WI38 (cell line): ENCODE data around the gene PCDH10.
"Not testable (repeated sequence)": the region's sequence is repeated elsewhere in the genome, so short reads cannot be mapped to it uniquely, and the experiment has no call there.

Experiments
- H3K4me3 ChIP-seq: 2 replicates; pipeline ENCODE4 v1.5.1; 2011; ENCODE audit warnings: low read depth, mild to moderate bottlenecking, control low read depth, low read length
- TF ChIP-seq, protein P1 (sequence below): IDR thresholded peaks from 2 replicates; pipeline ENCODE4 v1.5.1; 2012; ENCODE audit warnings: low read depth, mild to moderate bottlenecking, control low read depth, low read length

Gene PCDH10

DNA sequence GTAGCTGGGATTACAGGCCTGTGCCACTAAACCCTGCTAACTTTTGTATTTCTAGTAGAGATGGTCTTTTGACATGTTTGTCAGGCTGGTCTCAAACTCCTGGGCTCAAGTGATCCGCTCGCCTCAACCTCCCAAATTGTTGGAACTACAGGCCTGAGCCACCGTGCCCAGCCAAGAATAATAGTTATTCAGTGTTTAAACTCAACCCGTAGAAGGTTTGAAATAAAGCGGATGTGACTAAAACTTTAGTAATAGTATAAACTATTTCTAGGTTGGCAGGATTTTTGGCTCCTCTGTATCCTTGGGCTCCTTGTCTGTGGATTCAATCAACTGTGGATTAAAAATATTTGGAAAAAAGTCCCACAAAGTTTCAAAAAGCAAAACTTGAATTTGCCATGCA, 37.8 kb downstream of the PCDH10 start:
- H3K4me3 ChIP-seq: no peak overlapping the region
- TF ChIP-seq, protein P1, sequence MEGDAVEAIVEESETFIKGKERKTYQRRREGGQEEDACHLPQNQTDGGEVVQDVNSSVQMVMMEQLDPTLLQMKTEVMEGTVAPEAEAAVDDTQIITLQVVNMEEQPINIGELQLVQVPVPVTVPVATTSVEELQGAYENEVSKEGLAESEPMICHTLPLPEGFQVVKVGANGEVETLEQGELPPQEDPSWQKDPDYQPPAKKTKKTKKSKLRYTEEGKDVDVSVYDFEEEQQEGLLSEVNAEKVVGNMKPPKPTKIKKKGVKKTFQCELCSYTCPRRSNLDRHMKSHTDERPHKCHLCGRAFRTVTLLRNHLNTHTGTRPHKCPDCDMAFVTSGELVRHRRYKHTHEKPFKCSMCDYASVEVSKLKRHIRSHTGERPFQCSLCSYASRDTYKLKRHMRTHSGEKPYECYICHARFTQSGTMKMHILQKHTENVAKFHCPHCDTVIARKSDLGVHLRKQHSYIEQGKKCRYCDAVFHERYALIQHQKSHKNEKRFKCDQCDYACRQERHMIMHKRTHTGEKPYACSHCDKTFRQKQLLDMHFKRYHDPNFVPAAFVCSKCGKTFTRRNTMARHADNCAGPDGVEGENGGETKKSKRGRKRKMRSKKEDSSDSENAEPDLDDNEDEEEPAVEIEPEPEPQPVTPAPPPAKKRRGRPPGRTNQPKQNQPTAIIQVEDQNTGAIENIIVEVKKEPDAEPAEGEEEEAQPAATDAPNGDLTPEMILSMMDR: no peak

DNA sequence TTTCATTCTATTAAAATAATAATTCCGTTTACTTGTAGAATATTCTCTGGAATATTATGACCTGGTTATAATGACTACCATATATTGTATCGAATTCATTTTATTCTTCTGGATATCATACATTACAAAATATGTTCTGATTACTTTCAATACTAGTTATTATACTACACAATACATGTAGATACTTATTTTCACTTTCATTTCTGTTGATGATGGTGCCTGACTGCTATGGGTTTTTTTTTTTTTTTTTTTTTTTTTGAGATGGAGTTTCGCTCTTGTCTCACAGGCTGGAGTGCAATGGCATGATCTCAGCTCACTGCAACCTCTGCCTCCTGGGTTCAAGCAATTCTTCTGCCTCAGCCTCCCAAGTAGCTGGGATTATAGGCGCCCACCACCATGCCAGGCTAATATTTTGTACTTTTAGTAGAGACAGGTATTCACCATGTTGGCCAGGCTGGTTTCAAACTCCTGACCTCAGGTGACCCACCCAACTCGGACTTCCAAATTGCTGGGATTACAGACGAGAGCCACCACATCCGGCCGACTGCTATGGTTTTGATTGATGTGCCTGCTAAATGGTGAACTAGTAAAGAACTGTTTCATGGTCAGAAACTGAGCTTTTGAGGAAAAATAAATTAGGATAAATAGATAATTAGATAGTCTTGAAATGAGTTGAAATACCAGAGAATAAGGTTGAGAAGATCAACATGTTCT, 39.5 kb downstream of the PCDH10 start:
- TF ChIP-seq, protein P1: no peak
- no peak overlapping the region for H3K4me3 ChIP-seq

DNA sequence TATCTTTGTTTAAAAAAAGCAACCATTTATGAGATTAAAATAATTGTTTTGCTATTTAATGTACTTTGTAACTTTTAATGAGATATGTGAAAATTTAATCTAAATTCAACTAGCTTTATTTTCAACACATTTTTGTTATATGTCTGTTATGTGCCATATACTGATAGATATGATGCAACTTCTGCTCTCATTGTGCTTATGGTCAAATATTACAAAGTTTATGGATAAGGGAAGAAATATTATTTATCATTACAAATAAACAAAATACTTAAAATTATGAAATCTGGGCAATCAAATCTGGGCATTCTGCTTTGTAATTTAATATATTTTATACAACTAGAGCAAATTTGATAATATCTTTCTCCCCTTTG, 40.0 kb downstream of the PCDH10 start:
- no peak overlapping the region for H3K4me3 ChIP-seq
- TF ChIP-seq, protein P1: no peak

DNA sequence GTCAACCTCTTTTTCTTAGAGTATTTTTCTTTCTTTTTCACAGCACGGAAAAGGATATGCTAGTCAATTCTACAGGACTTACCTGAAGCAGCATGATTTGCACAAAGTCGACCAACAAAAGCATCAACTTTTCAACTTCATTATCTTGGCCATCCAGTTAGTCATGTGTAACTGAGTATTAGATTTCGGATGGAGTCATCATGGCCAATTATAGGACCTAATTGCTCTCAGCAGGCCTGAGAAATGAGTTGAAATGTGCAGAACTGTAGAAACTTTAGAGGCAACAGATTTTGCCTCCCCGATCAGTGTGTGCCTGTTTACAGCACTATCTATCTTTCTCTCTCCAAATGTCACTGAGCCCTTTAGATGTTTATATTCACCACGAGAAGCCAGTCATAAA, 41.0 kb downstream of the PCDH10 start:
- no peak overlapping the region for H3K4me3 ChIP-seq
- TF ChIP-seq, protein P1: no peak

DNA sequence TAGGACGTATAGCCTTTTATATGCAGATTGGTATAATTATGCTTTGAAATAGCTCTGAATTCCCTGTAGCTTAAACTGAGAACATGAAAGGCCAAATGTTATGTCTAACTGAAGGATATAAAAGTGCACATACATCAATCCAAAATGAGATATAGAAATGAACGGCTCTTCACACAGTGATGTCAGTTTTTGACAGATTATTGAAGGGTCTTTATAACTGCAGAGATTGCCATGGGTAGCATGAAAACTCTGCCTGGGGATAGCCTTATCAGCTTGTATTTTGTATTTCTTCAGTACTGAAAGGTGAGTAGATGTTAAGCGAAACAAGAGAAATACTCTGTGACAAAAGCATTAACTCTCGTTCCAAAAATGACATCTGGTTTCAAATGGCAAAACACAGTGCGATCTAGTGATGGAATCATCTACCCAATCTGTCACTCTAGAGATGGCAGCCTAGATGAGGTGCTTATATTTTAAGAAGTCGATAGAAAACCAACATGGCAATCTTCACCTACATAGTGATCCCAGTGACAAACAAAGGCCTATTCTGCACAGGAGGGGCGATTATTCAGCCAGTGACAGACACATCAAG, 59.7 kb downstream of the PCDH10 start:
- no peak overlapping the region for H3K4me3 ChIP-seq
- TF ChIP-seq, protein P1: no peak

DNA sequence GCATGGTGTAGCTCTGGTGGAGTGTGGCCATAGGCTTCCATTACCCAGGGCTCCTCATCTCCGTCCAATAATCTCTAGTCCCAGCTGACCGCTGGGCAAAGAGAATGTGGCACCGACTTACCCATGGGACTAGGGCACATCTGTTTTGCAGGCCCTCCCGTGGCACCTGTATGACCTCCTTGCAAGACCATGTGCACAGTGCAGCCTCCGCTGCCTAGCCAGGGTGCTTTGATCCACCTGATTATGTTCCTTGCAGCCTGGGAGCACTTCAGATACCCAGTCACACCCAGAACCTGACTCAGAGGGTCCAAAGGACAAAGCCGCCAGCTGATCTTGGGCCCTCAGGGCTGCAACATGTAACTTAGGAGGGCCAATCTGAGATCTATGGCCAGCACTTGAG, 84.8 kb downstream of the PCDH10 start:
- no peak overlapping the region for H3K4me3 ChIP-seq
- TF ChIP-seq, protein P1: no peak

DNA sequence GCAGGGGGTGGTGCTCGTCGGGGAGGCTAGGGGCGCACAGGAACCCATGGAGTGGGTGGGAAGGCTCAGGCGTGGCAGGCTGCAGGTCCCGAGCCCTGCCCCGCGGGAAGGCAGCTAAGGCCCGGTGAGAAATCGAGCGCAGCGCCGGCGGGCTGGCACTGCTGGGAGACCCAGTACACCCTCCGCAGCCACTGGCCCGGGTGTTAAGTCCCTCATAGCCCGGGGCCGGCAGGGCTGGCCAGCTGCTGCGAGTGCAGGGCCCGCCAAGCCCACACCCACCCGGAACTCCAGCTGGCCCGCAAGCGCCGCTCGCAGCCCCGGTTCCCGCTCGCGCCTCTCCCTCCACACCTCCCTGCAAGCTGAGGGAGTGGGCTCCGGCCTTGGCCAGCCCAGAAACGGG, 91.4 kb downstream of the PCDH10 start:
- H3K4me3 ChIP-seq: not testable (repeated sequence)
